ENCODE measurements around the gene WNT16. TPM values are rescaled to one million over a fixed set of nuclear protein-coding genes. Genes with fewer than 3 reads are reported as not detected.

Gene WNT16
- not detected in 2 replicates for total RNA-seq

GRCh38 chr7:121328508-121329190, at the start of gene WNT16:
TSS of gene WNT16 (plus strand) at chr7:121329000. CDS start at chr7:121329293, 293 bp downstream.

Other genes starting within 250 kb of the WNT16 start
- 56.3 and 74.8 TPM in 2 replicates for gene FAM3C, start 67.3 kb downstream of the WNT16 start, total RNA-seq